ENCODE data around the gene IP6K1.
"Not testable (repeated sequence)": the region's sequence is repeated elsewhere in the genome, so short reads cannot be mapped to it uniquely, and the experiment has no call there.

IP6K1 gene

DNA sequence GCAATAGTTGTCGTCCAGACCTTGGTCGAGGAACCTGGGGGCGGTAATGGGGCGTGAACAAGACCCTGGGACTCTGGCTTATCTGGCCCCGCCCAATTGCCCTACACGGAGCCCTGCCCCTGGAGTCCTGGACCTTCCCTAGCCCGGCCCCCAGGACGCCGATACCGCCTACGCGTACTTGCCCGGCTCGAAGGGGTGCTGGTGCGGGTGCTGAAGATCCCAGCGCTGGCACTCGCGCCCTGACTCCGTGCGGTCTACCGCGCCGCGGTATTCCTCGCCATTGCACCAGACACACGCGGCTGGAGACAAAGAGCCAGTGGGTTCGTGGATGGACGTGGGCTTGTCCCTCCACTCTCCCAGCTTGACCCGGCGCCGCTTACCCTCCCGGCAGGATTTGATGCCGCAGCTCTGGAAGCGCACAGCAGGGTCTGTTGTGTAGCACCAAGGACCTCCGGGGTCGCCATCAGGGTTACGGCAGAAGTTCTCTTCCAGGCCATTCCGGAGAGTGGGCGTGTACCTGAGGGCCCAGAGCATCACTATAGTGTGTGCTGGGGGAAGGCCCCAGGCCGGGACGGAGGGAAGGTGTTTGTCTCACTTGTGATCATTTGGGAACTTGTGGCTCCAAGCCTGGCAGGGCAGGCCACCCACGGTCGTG, 99.4 kb downstream of the IP6K1 start:
- not testable (repeated sequence) for FAIRE-seq

DNA sequence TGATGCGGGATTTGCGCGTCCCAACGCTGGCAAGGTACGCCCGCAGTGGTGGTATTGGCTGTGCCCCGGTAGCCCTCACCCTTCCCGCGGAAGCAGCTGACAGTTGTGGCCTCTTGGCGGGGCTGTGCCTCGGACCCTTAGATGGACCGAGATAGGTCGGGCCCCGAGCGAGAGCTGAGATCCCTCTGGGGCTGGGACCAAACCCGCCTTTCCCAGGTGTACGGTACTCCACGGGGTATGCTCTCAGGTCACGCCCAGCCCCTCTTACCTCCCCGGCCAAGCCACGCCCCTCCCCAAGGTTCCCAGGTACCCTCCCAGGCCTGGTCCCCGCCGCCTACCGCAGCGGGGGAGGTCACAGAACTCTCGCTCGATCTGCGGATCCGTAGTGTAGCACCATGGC, 100.0 kb downstream of the IP6K1 start:
- FAIRE-seq, result not testable (repeated sequence)

DNA sequence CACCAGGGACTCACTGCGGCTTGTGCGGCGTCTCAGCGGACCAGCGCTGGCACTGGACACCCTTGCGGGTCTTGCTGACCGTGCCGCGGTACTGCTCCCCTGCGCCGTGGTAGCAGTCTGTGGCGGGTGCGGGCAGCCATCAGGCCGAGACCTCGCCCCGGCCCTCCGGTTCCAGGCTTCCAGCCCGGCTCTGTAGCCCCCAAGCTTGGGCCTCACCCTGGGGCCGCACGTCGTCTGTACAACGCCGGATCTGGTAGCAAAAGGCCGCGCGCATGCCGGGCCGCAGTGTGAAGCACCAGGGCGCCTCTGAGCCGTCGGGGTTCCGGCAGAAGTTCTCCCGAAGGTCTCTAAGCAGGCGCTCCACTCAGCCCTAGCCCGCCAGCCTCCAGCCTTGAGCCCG, 100.5 kb downstream of the IP6K1 start:
- not testable (repeated sequence) for FAIRE-seq

DNA sequence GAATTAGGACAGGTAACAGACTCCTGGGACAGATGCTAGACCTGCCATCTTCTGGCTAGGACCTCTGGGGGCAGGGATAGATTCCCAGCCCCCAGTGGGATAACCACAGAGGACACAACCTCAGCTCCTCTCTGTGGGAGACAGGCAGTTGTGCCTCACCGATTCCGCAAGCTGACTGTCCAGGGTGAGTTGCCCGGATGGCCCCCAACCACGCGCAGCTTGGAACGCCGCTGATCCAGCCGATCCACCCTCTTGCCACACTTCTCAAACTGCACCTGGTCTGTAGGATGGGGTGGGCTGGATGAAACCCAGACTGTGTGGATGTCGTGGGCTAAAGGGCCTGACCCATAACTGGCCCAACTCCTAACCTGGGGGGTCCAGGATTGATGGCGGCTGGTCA, 101.2 kb downstream of the IP6K1 start:
- not testable (repeated sequence) for FAIRE-seq

DNA sequence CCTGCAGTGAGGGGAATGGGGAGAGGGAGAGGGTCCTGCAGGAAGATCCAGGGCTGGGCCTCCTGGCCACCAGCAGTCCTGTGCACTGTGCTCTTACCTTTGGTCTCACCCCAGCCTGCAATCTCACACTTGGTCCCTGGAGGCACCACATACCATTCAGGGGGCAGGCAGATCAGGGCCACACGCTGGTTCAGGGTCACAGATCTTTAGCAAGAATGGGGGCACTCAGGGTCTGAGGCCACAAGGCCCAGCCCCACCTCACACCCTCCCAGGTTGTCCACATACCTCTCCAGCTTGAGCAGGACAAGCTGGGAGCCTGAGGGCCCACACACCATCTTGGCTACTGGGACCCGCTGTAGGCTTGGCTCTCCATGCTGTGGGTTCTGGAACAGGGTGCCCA, 101.9 kb downstream of the IP6K1 start:
- not testable (repeated sequence) for FAIRE-seq

DNA sequence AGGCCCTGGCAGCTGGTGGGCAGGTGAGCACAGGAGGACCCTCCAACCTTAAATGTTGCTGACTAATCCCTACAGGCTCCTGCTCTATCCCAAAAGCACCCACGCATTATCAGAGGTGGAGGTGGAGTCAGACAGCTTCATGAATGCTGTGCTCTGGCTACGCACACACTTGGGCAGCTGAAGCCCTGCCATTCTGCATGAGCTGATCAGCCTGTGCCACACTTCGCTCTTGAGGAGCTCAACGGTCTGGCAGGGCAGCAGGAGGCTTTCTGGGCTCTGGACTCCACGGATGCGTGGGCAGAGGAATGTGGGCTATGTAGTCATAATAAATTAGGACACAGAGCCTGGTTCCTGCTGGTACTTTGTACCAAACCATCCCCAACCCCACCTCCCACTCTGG, 103.2 kb downstream of the IP6K1 start:
- no peak for FAIRE-seq

DNA sequence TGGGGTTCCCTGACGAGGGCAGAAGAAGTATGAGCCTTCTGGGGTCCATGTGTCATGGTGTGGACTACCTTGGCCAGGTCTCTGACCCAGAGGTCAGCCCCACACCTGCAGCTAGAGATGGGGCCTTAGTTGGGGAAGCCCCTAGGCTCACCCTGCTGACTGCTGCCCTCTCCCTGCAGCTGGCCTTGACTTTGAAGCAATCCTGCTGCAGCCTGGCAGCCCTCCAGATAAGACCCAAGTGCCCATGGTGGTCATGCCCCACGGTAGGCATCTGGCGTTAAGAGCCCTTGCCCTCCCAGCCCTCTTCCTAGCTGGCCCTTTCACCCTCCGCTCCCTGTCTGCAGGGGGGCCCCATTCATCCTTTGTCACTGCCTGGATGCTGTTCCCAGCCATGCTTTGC, 104.8 kb downstream of the IP6K1 start:
- no peak for FAIRE-seq

DNA sequence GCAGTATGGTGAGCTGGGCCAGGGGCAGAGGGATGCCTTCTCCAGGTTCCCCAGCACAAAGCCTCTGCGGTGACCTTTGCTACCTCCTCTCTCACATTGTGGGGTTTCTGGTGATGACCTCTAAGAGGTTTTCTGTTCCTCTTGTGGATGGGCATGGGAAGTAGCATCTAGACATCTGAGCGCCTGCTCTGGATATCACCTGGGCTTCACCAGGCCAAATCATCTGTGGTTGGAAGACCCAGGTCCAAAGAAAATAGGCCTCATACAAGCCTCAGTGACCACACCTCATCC, 105.2 kb downstream of the IP6K1 start:
- FAIRE-seq, result no peak

DNA sequence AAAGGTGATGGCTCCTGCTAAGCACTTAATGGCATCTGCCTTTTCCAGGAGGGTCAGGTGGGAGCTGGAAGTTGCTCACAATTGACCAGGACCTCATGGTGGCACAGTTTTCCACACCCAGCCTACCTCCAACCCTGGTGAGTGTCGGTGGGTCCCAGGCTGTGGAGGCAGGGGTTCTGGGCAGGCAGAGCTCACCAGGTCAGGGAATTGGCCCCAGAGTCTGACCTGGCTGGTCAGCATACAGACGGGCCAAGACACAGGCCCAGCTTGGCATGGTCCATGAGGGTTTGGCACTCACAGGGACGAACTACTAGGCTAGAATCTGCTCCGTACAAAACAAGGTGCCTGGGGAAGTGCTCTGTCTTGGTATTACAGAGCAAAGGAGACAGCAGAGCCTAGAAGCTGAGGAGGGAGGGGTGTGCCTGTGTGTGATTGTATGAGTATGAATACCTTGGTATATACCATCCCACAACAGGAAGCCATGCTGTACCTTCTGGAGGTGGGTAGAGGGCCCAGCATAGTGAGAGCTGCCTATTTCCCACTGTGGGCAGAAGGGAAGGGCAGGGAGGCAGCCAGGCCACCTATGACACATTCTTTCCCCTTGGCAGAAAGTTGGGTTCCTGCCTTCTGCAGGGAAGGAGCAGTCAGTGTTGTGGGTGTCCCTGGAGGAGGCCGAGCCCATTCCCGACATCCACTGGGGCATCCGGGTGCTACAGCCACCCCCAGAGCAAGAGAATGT, 105.7 kb downstream of the IP6K1 start:
- FAIRE-seq, result no peak

DNA sequence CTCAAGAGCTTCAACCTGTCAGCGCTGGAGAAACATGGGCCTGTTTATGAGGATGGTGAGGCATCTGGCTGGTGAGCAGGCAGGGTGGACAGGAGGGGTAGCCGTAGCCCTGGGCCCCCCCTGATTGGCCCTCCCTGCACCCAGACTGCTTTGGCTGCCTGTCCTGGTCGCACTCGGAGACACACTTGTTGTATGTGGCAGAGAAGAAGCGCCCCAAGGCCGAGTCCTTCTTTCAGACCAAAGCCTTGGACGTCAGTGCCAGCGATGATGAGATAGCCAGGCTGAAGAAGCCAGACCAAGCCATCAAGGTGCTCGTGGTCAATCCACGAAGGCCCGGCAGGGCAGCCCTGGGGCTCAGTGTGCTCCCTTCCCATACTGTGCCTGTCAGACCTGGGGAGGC, 110.4 kb downstream of the IP6K1 start:
- no peak for FAIRE-seq

DNA sequence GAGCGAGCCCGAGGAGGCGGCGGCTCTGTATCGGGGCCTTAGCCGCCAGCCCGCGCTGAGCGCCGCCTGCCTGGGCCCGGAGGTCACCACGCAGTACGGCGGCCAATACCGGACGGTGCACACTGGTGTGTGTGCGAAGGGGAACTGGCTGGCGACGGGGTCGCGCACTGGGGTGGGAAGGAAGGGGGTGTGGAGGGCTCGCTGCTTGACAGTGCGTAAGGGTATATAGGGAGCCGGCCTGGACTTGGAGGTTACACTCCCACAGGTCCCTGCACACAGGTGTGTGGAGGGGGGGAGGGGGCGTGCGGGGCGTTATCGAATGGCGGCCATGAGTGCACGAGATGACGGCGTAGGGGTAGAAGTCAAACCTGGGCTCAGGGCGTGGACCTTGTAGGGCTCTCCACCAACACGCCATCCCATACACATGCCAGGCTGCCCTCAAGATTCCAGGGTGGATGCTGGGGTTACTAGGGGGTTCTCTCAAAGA, 111.8 kb downstream of the IP6K1 start:
- no peak for FAIRE-seq
